PC-3 (cell line): Measurements from ENCODE around the gene CBFA2T3.

ENCODE experiments used
- CTCF ChIP-seq: fragments of 300-600 bp; sonication (generic); conservative IDR thresholded peaks from 2 replicates; pipeline ENCODE4 v1.5.1; 2017; ENCODE audit warnings: antibody characterized with exemption, low read depth, mild to moderate bottlenecking, low read length
- EZH2phosphoT487 ChIP-seq: fragments of 300-600 bp; sonication (generic); IDR thresholded peaks from 2 replicates; pipeline ENCODE4 v1.6.1; 2018; ENCODE audit warnings: mild to moderate bottlenecking, antibody characterized with exemption, low read length, borderline replicate concordance

- TF ChIP-seq CTCF (no peak), EZH2phosphoT487 (no peak)
Observed at GRCh38 chr16:88975511-88976061, 1.4 kb downstream of the CBFA2T3 start.
